Tibial nerve (tissue), 4 donors: ENCODE data around the gene PRUNE2.

Experiments
- EP300 ChIP-seq, 2 donors: sonication (generic); formaldehyde crosslinking; IDR thresholded peaks; one replicate each; pipeline ENCODE4 v1.6.1; 2017; ENCODE audit warnings: antibody characterized with exemption in 2 of 2, mild to moderate bottlenecking in 1 of 2
- POLR2A ChIP-seq, 2 donors: fragments of 450-650 bp; IDR thresholded peaks; one replicate each; pipeline ENCODE4 v1.6.1; 2017; ENCODE audit warnings: antibody characterized with exemption in 2 of 2, mild to moderate bottlenecking in 2 of 2, moderate library complexity in 2 of 2
- TF ChIP-seq, protein P1 (sequence below), 5 experiments: fragments of 200-600 bp in 3 of 5; fragments of 450-650 bp in 2 of 5; sonication (generic) in 3 of 5; IDR thresholded peaks; one replicate each; pipeline ENCODE4 v1.5.1; 2016 to 2019; ENCODE audit warnings: antibody characterized with exemption in 5 of 5, mild to moderate bottlenecking in 3 of 5, moderate library complexity in 2 of 5

DNA sequence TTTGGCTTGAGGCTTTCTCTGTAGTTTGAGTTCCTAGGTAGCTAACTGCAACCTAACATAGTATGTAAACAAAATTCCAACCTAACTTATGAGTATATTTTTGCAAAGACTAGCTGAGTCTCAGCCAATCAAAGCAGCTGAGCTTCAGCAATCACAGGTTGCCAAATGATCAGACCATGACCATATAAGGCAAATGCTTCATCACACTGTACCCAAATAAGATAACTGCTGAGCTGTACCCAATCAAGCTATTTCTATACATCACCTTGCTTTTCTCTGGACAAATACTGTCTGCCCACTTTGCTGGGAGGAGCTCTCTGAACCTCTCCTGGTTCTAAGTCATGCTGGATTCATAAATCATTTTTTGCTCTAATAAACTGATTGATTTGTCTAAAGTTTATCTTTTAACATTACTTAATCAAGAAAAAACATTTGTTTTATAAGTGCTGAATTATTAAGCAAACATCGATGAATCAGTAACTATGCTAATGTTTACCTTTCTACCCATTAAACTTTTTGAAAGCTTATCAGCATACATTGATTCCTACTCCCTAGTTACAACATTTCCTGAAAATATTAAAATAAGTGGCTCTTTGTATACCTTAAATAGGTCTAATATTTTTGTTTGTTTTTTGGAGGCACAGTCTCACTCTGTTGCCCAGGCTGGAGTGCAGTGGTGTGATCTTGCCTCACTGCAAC lies 271.4 kb downstream of the PRUNE2 start:
- TF ChIP-seq, protein P1, sequence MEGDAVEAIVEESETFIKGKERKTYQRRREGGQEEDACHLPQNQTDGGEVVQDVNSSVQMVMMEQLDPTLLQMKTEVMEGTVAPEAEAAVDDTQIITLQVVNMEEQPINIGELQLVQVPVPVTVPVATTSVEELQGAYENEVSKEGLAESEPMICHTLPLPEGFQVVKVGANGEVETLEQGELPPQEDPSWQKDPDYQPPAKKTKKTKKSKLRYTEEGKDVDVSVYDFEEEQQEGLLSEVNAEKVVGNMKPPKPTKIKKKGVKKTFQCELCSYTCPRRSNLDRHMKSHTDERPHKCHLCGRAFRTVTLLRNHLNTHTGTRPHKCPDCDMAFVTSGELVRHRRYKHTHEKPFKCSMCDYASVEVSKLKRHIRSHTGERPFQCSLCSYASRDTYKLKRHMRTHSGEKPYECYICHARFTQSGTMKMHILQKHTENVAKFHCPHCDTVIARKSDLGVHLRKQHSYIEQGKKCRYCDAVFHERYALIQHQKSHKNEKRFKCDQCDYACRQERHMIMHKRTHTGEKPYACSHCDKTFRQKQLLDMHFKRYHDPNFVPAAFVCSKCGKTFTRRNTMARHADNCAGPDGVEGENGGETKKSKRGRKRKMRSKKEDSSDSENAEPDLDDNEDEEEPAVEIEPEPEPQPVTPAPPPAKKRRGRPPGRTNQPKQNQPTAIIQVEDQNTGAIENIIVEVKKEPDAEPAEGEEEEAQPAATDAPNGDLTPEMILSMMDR (IDR thresholded peaks at IDR 0.05), result no peak
- TF ChIP-seq EP300 (IDR thresholded peaks at IDR 0.05), result no peak
- no peak for TF ChIP-seq POLR2A (IDR thresholded peaks at IDR 0.05)
